HepG2 (cell line): ENCODE results near the gene METTL23. TPM values are rescaled to one million over a fixed set of nuclear protein-coding genes. Genes with fewer than 3 reads are reported as not detected.

ENCODE experiments used
- ATAC-seq: fragments of 200-7000 bp; cut with Tn5 transposase; 3 replicates; pipeline ENCODE4 v1.9.1; 2020; ENCODE audit warnings: mild to moderate bottlenecking, moderate library complexity
- BruUV-seq: library from RNA; stranded (reverse); fragments of 400-500 nt; replicated peaks from 2 replicates; lab custom pipeline; 2021; lab: Mats Ljungman, UMichigan
- CTCF ChIA-PET: fragments of 300-600 bp; formaldehyde crosslinking; extraction: SDS; loops from one replicate; lab custom pipeline; 2021; ENCODE audit warnings: low total read pairs, inconsistent platforms, low intra/inter-chr PET ratio; lab: Yijun Ruan, JAX
- POLR2A ChIA-PET: fragments of 350-600 bp; sonication (Branson Sonifier 250); formaldehyde crosslinking; loops from one replicate; lab custom pipeline; 2020; ENCODE audit warnings: antibody characterized with exemption, inconsistent platforms; lab: Yijun Ruan, JAX
- DNase-seq: peaks from one replicate; pipeline ENCODE4 v3.0.0-alpha.2; 2015; ENCODE audit warnings: low spot score
- FAIRE-seq: peaks from 3 replicates; lab custom pipeline; 2011; peaks lifted over from hg19 to GRCh38; lab: Jason Lieb, UNC
- H2AFZ ChIP-seq: one replicate; pipeline ENCODE4 v1.6.1; 2011; ENCODE audit warnings: low read length, inconsistent platforms
- H3K27ac ChIP-seq: fragments of 300-600 bp; 3 replicates; pipeline ENCODE4 v1.8.0; 2011; ENCODE audit warnings: mixed run types, mild to moderate bottlenecking, mixed read lengths, low read length, inconsistent platforms; ENCODE audit not compliant: insufficient read depth; ENCODE audit errors: extremely low read length
- H3K27me3 ChIP-seq, 2 experiments: fragments of 200-600 bp in 1 of 2; 2 replicates in 1 of 2; 3 replicates in 1 of 2; pipeline versions ENCODE4 v1.6.0 to v1.8.0; 2011; ENCODE audit warnings: low read length in 2 of 2, mild to moderate bottlenecking in 2 of 2, moderate library complexity in 2 of 2, inconsistent platforms in 1 of 2; ENCODE audit not compliant: insufficient read depth in 2 of 2, control insufficient read depth in 1 of 2
- H3K36me3 ChIP-seq, 2 experiments: fragments of 200-600 bp in 1 of 2; replicated peaks in 1 of 2; 2 replicates in 1 of 2; 3 replicates in 1 of 2; pipeline versions ENCODE4 v1.5.1 to v1.8.0; 2011; ENCODE audit warnings: low read length in 2 of 2, inconsistent platforms in 1 of 2; ENCODE audit not compliant: insufficient read depth in 2 of 2, control insufficient read depth in 1 of 2
- H3K4me1 ChIP-seq: 2 replicates; pipeline ENCODE4 v1.5.1; 2012; ENCODE audit warnings: low read length, inconsistent platforms; ENCODE audit not compliant: insufficient read depth
- H3K4me2 ChIP-seq: 2 replicates; pipeline ENCODE4 v1.6.0; 2011; ENCODE audit warnings: low read depth, low read length, inconsistent platforms
- H3K4me3 ChIP-seq, 3 experiments: fragments of 200-600 bp in 1 of 3; sonication (generic), shearing (Covaris generic) in 1 of 3; replicated peaks in 1 of 3; 2 replicates each; pipeline ENCODE4 v1.5.1; 2011 to 2016; ENCODE audit warnings: low read length in 3 of 3, inconsistent platforms in 2 of 3, low read depth in 2 of 3, mild to moderate bottlenecking in 2 of 3, control low read depth in 1 of 3, mixed read lengths in 1 of 3; ENCODE audit not compliant: insufficient read depth in 1 of 3
- H3K79me2 ChIP-seq: one replicate; pipeline ENCODE4 v1.6.1; 2011; ENCODE audit warnings: low read length, inconsistent platforms; ENCODE audit not compliant: insufficient read depth
- H3K9ac ChIP-seq: 2 replicates; pipeline ENCODE4 v1.6.0; 2011; ENCODE audit warnings: mild to moderate bottlenecking, low read depth, low read length, inconsistent platforms; ENCODE audit not compliant: insufficient read depth
- H3K9me3 ChIP-seq: 2 replicates; pipeline ENCODE4 v1.5.1; 2012; ENCODE audit warnings: mild to moderate bottlenecking, low read length
- H4K20me1 ChIP-seq: 2 replicates; pipeline ENCODE4 v1.6.0; 2011; ENCODE audit warnings: inconsistent platforms, mild to moderate bottlenecking, low read length, moderate library complexity; ENCODE audit not compliant: insufficient read depth
- JUN ChIP-seq: sonication (generic); formaldehyde crosslinking; IDR thresholded peaks from 2 replicates; pipeline ENCODE4 v1.4.0; 2020; ENCODE audit warnings: mild to moderate bottlenecking, missing genetic modification reagents
- MAFF ChIP-seq: IDR thresholded peaks from 2 replicates; pipeline ENCODE4 v1.6.1; 2011; ENCODE audit warnings: low read depth, low read length, improper control_type of control experiment
- MATR3 ChIP-seq: sonication (generic); formaldehyde crosslinking; IDR thresholded peaks from 2 replicates; pipeline ENCODE4 v1.4.0; 2020; ENCODE audit warnings: missing genetic modification reagents
- NFKBIZ ChIP-seq: IDR thresholded peaks from 2 replicates; pipeline ENCODE4 v1.6.1; 2018; ENCODE audit warnings: missing genetic modification reagents, missing compliant biosample characterization
- SOX5 ChIP-seq: IDR thresholded peaks from 2 replicates; pipeline ENCODE4 v1.6.1; 2016; ENCODE audit warnings: borderline replicate concordance
- TOE1 ChIP-seq: sonication (generic); formaldehyde crosslinking; IDR thresholded peaks from 2 replicates; pipeline ENCODE4 v1.4.0; 2020; ENCODE audit warnings: mild to moderate bottlenecking, missing genetic modification reagents
- U2AF2 ChIP-seq: fragments of 200-400 bp; formaldehyde crosslinking; IDR thresholded peaks from 2 replicates; pipeline ENCODE4 v1.6.1; 2017; ENCODE audit warnings: low read depth, mild to moderate bottlenecking, low read length
- ZNF205 ChIP-seq: IDR thresholded peaks from 2 replicates; pipeline ENCODE4 v1.6.1; 2018; ENCODE audit warnings: missing biosample characterization, missing genetic modification reagents
- ZNF260 ChIP-seq: sonication (generic); formaldehyde crosslinking; IDR thresholded peaks from 2 replicates; pipeline ENCODE4 v1.4.0; 2020; ENCODE audit warnings: missing genetic modification reagents, low read depth, mild to moderate bottlenecking, borderline replicate concordance
- in situ Hi-C: cut with HindIII; loops from 2 replicates; pipeline ENCODE4 v1.10.0; 2017; ENCODE audit warnings: low pct_unique_long_range_greater_than_20kb; ENCODE audit not compliant: extremely low pct_ligation_motif_present
- intact Hi-C: fragments of 100-400 bp; cut with micrococcal nuclease; formaldehyde crosslinking; loops from one replicate; pipeline ENCODE4 v1.10.0; 2022; ENCODE audit not compliant: unreplicated experiment
- polyA plus RNA-seq, 8 experiments: library from polyadenylated mRNA; depleted of rRNA in 3 of 8; stranded (reverse) in 7 of 8; unstranded in 1 of 8; fragments of >200 nt; fragmentation: Illumina TruSeq in 4 of 8; extraction: Trizol in 4 of 8; gene quantifications; 2 replicates each; pipeline versions ENCODE4 v1.2.1 to v1.2.3, GENCODE V29; 2011 to 2016; ENCODE audit warnings: low read depth in 4 of 8, missing spikeins in 1 of 8, mixed read lengths in 1 of 8; ENCODE audit not compliant: insufficient read depth in 1 of 8
- total RNA-seq, 5 experiments: library from RNA; depleted of rRNA; stranded (reverse); fragments of >200 nt; fragmentation: Illumina TruSeq; extraction: Trizol; gene quantifications; 2 replicates each; pipeline ENCODE4 v1.2.3, GENCODE V29; 2016; ENCODE audit warnings: low read depth in 1 of 5
- TF ChIP-seq, protein P1 (sequence below): sonication (generic); formaldehyde crosslinking; IDR thresholded peaks from 2 replicates; pipeline ENCODE4 v1.5.1; 2020; ENCODE audit warnings: mild to moderate bottlenecking, missing genetic modification reagents, borderline replicate concordance
- TF ChIP-seq, protein P2 (sequence below): sonication (generic); formaldehyde crosslinking; IDR thresholded peaks from 2 replicates; pipeline ENCODE4 v1.5.1; 2020; ENCODE audit warnings: missing genetic modification reagents, mild to moderate bottlenecking, borderline replicate concordance

The METTL23 gene
- total and polyA plus RNA-seq, 2 of the 13 experiments (the other 11 are each of a cell fraction or from before 2014, with no cell fraction given), result 39.9 to 104 TPM

DNA sequence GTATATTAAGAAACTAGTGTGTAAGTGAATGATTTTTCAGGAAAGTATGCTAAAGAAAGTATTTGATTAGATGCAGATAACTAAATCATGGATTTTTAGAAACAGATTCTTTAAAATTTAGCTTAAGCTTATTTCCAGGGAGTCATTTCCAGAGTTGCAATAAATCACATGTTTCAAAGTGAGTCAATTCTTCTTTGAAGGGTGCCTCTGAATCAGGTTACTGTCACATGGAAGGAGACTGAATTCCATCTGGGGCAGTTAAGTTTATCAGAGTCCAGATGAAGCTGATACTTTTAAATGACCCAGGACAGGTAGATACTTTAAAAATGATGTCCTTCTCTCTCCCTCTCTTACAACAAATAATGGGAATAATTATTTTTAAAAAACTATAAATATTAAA, 16.3 kb downstream of the METTL23 start:
- ChIA-PET POLR2A (no interaction called here), CTCF (no interaction called here)
- no peak overlapping the region for H3K4me3 ChIP-seq
- no peak for DNase-seq
- no peak overlapping the region for H3K9ac ChIP-seq
- no peaks in the 10 kb centered on the region for H4K20me1 ChIP-seq
- no peak for FAIRE-seq
- H3K79me2 ChIP-seq, result peaks cover 17% of the 10 kb centered on the region
- peaks cover 21% of the 10 kb centered on the region for H3K4me1 ChIP-seq
- no TSS peak for BruUV-seq
- H3K4me2 ChIP-seq, result no peak overlapping the region
- intact Hi-C loops (no loop called here), in situ Hi-C loops (no loop called here)
- no peak overlapping the region for H2AFZ ChIP-seq
- no peaks in the 10 kb centered on the region for H3K9me3 ChIP-seq
- peaks cover 13 to 35% of the 10 kb centered on the region in 2 experiments for H3K36me3 ChIP-seq
- peaks cover 0 to 3% of the 10 kb centered on the region in 2 experiments; a peak in 1 of 5 replicates for H3K27me3 ChIP-seq
- H3K27ac ChIP-seq, result no peak overlapping the region
- no peak for ATAC-seq
- TF ChIP-seq, protein P1, sequence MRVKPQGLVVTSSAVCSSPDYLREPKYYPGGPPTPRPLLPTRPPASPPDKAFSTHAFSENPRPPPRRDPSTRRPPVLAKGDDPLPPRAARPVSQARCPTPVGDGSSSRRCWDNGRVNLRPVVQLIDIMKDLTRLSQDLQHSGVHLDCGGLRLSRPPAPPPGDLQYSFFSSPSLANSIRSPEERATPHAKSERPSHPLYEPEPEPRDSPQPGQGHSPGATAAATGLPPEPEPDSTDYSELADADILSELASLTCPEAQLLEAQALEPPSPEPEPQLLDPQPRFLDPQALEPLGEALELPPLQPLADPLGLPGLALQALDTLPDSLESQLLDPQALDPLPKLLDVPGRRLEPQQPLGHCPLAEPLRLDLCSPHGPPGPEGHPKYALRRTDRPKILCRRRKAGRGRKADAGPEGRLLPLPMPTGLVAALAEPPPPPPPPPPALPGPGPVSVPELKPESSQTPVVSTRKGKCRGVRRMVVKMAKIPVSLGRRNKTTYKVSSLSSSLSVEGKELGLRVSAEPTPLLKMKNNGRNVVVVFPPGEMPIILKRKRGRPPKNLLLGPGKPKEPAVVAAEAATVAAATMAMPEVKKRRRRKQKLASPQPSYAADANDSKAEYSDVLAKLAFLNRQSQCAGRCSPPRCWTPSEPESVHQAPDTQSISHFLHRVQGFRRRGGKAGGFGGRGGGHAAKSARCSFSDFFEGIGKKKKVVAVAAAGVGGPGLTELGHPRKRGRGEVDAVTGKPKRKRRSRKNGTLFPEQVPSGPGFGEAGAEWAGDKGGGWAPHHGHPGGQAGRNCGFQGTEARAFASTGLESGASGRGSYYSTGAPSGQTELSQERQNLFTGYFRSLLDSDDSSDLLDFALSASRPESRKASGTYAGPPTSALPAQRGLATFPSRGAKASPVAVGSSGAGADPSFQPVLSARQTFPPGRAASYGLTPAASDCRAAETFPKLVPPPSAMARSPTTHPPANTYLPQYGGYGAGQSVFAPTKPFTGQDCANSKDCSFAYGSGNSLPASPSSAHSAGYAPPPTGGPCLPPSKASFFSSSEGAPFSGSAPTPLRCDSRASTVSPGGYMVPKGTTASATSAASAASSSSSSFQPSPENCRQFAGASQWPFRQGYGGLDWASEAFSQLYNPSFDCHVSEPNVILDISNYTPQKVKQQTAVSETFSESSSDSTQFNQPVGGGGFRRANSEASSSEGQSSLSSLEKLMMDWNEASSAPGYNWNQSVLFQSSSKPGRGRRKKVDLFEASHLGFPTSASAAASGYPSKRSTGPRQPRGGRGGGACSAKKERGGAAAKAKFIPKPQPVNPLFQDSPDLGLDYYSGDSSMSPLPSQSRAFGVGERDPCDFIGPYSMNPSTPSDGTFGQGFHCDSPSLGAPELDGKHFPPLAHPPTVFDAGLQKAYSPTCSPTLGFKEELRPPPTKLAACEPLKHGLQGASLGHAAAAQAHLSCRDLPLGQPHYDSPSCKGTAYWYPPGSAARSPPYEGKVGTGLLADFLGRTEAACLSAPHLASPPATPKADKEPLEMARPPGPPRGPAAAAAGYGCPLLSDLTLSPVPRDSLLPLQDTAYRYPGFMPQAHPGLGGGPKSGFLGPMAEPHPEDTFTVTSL (CRISPR knock-in tag), result no peak
- TF ChIP-seq, protein P2, sequence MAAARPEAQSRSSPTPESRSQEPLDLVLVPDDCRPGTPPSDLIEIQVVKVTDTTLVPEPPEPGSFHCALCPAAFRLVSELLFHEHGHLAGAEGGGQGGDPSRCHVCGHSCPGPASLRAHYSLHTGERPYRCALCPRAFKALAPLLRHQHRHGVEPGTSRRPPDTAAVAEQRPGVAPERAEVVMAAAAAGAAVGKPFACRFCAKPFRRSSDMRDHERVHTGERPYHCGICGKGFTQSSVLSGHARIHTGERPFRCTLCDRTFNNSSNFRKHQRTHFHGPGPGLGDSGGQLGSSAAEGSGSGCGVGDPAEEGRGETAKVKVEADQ (CRISPR knock-in tag), result no peak
- TF ChIP-seq JUN (no peak), NFKBIZ (CRISPR knock-in tag) (no peak), U2AF2 (no peak), TOE1 (CRISPR knock-in tag) (no peak), MATR3 (CRISPR knock-in tag) (no peak), ZNF260 (CRISPR knock-in tag) (no peak), SOX5 (CRISPR knock-in tag) (no peak), MAFF (no peak), ZNF205 (CRISPR knock-in tag) (no peak)
